ENCODE measurements around the gene GANAB. TPM values are rescaled to one million over a fixed set of nuclear protein-coding genes. Genes with fewer than 3 reads are reported as not detected.

Gene GANAB
- total and polyA plus RNA-seq, 2 experiments from 2014 or later, result 212 to 251 TPM

DNA sequence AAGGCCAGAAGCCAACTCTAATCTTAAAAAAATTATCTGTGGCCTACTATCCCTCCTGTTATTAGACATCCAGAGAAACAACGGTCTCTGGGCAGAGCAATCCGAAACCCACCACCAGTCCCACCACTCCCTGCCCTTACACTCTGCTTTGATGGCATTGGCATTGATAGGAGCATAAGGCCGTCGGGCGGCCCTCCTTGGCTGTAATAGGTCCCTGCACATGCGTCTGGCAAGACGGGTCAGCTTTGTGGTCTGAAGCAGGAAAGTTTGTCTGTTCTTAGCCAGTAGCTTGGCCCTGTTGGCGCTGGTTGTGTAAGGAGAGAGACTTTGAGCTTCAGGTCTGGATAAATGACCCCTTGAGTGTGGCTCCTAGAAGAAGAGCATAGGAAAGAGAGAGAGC, 51.3 kb downstream of the GANAB start:
- Histone ChIP-seq H3K4me2 (no peak overlapping the region), H3K4me1 (ENCODE audit: insufficient read depth) (peaks cover 16% of the 10 kb centered on the region), H3K9me3 (ENCODE audit: low read depth) (no peaks in the 10 kb centered on the region), H3K27me3 (no peaks in the 10 kb centered on the region), H3K9me2 (replicated peaks; ENCODE audit: insufficient read depth) (no peaks in the 10 kb centered on the region), H4K20me1 (ENCODE audit: insufficient read depth, poor library complexity, severe bottlenecking) (peaks cover 10% of the 10 kb centered on the region), H3K36me3 (replicated peaks; ENCODE audit: insufficient read depth, low read depth) (no peaks in the 10 kb centered on the region), H3K27ac (no peak overlapping the region), H3K4me3 (no peak overlapping the region), H3K79me2 (peaks cover 34% of the 10 kb centered on the region), H2AFZ (no peak overlapping the region)
- no peak for TF ChIP-seq EZH2phosphoT487 (IDR thresholded peaks at IDR 0.05; ENCODE audit: low read depth, severe bottlenecking, unreplicated experiment)
- TF ChIP-seq, protein P1, sequence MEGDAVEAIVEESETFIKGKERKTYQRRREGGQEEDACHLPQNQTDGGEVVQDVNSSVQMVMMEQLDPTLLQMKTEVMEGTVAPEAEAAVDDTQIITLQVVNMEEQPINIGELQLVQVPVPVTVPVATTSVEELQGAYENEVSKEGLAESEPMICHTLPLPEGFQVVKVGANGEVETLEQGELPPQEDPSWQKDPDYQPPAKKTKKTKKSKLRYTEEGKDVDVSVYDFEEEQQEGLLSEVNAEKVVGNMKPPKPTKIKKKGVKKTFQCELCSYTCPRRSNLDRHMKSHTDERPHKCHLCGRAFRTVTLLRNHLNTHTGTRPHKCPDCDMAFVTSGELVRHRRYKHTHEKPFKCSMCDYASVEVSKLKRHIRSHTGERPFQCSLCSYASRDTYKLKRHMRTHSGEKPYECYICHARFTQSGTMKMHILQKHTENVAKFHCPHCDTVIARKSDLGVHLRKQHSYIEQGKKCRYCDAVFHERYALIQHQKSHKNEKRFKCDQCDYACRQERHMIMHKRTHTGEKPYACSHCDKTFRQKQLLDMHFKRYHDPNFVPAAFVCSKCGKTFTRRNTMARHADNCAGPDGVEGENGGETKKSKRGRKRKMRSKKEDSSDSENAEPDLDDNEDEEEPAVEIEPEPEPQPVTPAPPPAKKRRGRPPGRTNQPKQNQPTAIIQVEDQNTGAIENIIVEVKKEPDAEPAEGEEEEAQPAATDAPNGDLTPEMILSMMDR (IDR thresholded peaks at IDR 0.05; ENCODE audit: poor library complexity), result no peak
- TF ChIP-seq EZH2 (IDR thresholded peaks at IDR 0.05; ENCODE audit: borderline replicate concordance), result no peak
- WGBS (ENCODE audit: low lambda C conversion rate, missing lambda C conversion rate), result 95% methylated on average over 8 of the region's 8 CpGs
- DNase-seq (ENCODE audit: low spot score), result no peak

DNA sequence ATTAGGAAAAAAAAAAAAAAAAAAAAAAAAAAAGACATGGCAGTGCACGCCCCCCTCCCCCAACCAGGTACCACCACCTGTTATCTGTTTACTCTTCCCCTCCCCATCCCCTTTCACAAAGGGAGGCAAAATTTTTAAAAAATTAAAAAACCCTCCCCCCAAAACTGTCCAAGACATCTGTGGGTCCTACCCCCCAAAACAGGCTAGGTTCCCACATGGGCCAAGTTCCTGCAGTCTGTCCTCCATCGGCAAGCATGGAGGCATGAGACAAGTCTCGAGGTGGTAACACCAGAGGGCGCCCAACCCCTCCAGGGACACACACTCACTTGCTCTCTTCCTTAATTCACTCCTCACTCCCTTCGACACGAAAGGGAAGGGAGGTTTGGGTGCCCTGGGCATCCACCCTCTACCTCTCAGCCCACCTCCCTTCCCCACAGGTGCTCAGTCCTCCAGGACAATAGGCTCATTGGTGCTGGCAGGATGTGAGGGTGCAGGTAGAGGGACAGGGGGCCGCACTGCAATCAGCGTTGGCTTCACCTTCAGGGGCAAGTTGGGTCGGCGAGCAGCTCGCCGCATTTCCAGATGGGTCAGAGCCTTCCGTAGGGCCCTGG, 52.9 kb downstream of the GANAB start:
- peaks cover 7% of the 10 kb centered on the region for H3K4me1 ChIP-seq (ENCODE audit: insufficient read depth)
- peak; percentile 73 for DNase-seq (ENCODE audit: low spot score)
- H3K27me3 ChIP-seq, result no peaks in the 10 kb centered on the region

DNA sequence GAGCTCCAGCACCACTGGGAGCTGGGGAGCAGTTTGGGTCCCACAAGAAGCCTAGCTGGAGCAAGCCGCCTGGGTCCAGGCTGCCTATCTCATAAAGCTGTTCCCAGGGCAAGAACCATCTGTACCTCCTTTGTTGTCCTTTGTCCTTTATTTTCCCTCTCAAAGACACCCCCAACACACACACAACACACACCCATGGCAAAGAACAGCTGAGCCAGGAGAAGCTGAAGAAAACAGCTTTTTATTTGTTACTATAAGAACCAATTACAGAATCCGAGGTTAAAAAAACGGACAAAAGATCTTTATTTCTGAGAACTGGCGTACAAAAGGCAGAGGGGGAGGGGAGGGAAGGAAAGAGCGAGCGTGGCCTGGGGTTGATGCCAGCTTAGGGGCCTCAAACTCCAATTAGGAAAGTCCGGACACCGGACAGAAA, 53.4 kb downstream of the GANAB start:
- TF ChIP-seq EZH2 (IDR thresholded peaks at IDR 0.05; ENCODE audit: borderline replicate concordance), result no peak
- TF ChIP-seq, protein P1 (IDR thresholded peaks at IDR 0.05; ENCODE audit: poor library complexity), result no peak
- Histone ChIP-seq H4K20me1 (ENCODE audit: insufficient read depth, poor library complexity, severe bottlenecking) (no peaks in the 10 kb centered on the region), H3K4me3 (no peak overlapping the region), H3K36me3 (replicated peaks; ENCODE audit: insufficient read depth, low read depth) (no peaks in the 10 kb centered on the region), H3K79me2 (peaks cover 28% of the 10 kb centered on the region), H2AFZ (no peak overlapping the region), H3K9me2 (replicated peaks; ENCODE audit: insufficient read depth) (no peaks in the 10 kb centered on the region), H3K4me2 (no peak overlapping the region), H3K27me3 (no peaks in the 10 kb centered on the region), H3K4me1 (ENCODE audit: insufficient read depth) (peaks cover 7% of the 10 kb centered on the region), H3K27ac (peak overlapping the region; percentile 85), H3K9me3 (ENCODE audit: low read depth) (no peaks in the 10 kb centered on the region)
- WGBS (ENCODE audit: low lambda C conversion rate, missing lambda C conversion rate), result 89% methylated on average over 4 of the region's 8 CpGs
- no peak for DNase-seq (ENCODE audit: low spot score)

More for the DNA sequence above, 52.9 kb downstream of the GANAB start:
- Histone ChIP-seq H3K4me2 (no peak overlapping the region), H2AFZ (no peak overlapping the region), H3K27ac (no peak overlapping the region), H3K4me3 (no peak overlapping the region), H3K9me3 (ENCODE audit: low read depth) (no peaks in the 10 kb centered on the region), H3K36me3 (replicated peaks; ENCODE audit: insufficient read depth, low read depth) (no peaks in the 10 kb centered on the region), H3K79me2 (peaks cover 33% of the 10 kb centered on the region), H3K9me2 (replicated peaks; ENCODE audit: insufficient read depth) (no peaks in the 10 kb centered on the region), H4K20me1 (ENCODE audit: insufficient read depth, poor library complexity, severe bottlenecking) (no peaks in the 10 kb centered on the region)
- TF ChIP-seq EZH2 (IDR thresholded peaks at IDR 0.05; ENCODE audit: borderline replicate concordance) (no peak), EZH2phosphoT487 (IDR thresholded peaks at IDR 0.05; ENCODE audit: low read depth, severe bottlenecking, unreplicated experiment) (no peak)
- TF ChIP-seq, protein P1 (IDR thresholded peaks at IDR 0.05; ENCODE audit: poor library complexity), result peak; percentile 51
- WGBS (ENCODE audit: low lambda C conversion rate, missing lambda C conversion rate), result 75% methylated on average over 12 of the region's 13 CpGs

Data from hepatocyte (in vitro differentiated cells).